ENCODE data around the gene CD27. TPM values are rescaled to one million over a fixed set of nuclear protein-coding genes. Genes with fewer than 3 reads are reported as not detected.

Gene CD27
- total RNA-seq (2014; rRNA removed; shearing (Covaris generic)): not detected in 2 replicates

DNA sequence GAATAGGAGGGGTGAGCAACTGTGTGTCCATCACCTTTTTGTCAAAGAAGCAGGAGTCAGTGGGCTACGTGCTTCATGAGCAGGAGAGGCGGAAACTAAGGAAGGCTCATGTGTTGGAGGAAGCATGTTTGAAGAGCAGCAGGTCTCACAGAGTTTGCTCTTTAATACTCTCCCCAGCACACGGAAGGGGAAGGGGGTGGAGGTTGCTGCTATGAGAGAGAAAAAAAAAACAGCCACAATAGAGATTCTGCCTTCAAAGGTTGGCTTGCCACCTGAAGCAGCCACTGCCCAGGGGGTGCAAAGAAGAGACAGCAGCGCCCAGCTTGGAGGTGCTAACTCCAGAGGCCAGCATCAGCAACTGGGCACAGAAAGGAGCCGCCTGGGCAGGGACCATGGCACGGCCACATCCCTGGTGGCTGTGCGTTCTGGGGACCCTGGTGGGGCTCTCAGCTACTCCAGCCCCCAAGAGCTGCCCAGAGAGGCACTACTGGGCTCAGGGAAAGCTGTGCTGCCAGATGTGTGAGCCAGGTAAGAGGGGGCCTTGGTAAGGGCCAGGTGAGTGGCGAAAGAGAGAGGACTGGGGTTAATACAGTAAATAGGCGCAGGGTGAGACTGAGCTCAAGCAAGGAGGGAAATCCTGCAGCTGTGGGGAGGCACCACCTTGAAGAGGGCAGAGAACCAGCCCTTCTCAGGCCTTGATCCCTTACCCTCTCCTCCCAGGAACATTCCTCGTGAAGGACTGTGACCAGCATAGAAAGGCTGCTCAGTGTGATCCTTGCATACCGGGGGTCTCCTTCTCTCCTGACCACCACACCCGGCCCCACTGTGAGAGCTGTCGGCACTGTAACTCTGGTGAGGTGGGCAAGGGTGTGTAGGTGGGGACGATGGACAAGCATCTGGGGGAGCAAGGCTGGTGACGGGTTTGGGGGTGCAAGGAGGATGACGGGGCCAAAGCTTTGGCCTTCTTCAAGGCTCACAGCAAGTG lies at the start of gene CD27:
CD27 (plus strand) TSS at position 252 of the 985 bp plus-strand sequence; CDS start at position 393, 141 bp downstream.

DNA sequence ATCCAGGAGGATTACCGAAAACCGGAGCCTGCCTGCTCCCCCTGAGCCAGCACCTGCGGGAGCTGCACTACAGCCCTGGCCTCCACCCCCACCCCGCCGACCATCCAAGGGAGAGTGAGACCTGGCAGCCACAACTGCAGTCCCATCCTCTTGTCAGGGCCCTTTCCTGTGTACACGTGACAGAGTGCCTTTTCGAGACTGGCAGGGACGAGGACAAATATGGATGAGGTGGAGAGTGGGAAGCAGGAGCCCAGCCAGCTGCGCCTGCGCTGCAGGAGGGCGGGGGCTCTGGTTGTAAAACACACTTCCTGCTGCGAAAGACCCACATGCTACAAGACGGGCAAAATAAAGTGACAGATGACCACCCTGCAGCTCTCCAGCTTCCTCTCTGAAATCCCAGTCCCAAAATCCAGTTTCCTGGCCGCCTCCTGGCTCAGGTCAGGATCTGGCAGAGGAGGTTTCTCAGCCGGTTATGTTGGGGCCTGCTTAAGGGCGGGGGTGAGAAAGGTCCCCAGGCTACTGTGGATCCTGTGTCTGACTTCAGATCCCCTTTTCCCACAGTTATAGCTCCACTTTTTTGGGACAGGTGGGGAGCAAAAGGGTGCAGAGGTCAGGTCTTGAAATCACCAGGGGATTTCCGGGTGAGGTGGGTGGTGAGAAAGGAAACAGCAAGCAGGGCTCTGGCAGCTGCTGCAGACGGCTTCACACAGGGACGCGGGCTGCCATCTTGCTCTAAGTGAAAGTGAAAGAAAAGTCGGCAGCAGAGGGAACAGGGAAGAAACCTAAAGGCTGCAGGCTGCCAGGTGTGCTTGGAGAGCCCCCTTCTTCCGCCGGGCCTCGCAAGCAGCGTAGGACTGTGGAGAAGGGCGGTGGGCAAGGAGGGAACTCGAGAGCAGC lies 6.8 kb downstream of the CD27 start, which contains the start of gene TAPBPL:
TAPBPL (plus strand) TSS at position 695 of the 897 bp plus-strand sequence. CDS start 207 bp downstream, outside the sequence.

DNA sequence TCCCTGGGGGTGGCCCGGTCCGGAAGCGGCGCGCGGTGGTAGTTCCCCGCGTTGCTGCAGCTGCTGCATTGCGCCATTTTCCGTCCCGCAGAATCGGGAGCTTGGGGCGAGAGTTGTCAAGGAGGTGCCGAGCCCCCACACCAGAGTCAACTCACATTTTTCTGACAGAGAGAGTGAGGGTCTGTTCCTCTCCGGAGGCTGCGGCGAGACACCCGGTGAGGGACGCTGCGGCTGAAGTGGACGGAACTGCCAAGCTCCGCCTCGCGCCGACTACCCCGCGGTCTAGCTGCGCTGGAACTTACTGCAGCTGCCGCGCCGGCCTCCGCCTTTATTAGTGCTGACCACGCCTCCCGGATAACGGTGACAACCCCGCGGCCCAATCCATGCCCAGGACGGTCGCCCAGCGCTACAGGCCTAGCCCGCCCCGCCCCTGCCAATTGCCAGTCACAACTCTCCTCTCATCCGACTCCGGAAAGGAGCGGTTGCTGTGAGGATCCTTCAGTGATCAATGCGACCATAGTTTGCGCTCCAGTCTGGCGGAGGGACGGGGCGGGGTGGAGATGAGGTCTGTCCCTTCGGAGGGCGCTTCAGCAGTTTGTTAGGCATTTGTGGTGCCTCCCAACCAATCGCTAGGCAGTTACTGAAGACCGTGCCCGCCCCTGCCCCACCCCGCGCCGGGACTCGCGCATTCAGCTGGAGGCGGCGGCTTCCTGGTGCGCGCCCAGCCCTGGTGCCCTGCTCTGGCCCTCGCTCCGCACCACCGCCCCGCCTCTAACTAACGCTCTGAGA lies 25.8 kb downstream of the CD27 start, which contains the start of gene VAMP1:
VAMP1 (minus strand) TSS at position 303 of the 789 bp plus-strand sequence; CDS start at position 157, 146 bp downstream.

DNA sequence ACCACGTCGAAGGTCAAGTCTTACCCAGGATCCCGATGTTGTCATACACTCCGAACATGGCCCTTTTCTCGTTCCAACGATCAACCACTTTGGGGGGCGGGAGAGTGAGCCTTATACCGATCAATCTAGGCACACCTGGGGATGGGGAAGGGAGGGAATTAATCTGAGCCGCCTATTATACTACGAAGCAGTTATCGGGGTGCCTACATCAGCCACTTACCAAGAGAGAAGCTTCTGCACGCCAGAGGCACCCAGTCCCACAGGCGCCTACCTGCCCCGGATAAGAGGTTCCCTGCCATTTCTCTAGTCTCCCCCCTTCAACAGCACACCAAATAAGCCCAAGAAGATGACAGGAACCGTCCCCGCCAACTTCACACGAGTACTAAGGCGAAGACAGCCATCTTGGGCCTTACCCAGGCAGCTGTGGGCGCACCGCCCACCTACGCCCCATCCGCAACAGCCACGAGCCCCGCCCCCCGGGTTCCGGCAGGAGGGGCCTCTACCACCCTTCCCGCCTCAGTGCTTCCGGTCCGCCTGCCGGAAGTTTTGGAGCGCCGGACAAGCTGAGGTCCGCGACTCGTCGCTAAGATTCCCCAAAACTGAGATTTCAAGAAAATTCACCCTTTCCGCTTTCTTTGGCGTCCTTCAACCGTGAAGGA lies 48.2 kb downstream of the CD27 start, which contains the start of gene MRPL51:
MRPL51 (minus strand) TSS at position 425 of the 659 bp plus-strand sequence; CDS start at position 299, 126 bp downstream.

DNA sequence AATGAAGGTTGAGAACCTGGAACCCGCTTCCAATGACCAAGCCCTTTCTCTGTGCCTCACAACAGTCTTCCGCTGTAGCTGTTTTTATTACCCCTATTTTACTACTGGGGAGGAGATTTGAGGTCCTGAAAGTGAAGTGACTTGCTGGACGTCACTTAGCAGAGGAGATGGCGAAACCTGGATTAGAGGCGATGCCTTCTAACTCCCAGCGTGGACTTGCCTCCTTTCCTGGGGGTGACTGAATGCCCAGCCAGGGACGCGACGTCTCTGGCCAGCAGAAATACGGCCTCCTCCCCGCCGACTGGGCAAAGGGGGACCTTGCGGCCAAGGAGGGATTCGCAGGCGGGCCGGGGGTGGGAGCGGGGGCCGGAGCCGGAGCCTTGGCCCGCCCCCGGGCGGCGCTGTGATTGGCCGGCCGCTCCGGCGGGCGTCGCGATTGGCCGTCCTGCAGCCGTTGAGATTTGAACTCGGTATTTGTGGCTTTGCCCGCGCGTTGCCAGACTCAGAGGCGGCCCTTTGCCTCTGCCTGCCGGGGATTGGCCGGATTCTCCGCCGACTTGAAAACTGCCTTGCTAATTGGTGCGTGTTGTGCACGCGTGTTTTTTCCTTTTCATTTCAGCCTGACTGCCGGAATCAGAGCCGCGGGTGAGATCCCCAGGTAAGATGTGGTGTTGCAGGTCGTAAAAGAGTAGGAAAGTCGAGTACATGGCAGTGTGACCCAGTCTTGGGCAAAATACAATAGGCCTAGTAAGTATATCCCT lies 48.9 kb downstream of the CD27 start, which contains the start of gene NCAPD2:
NCAPD2 (plus strand) TSS at position 606 of the 761 bp plus-strand sequence. CDS start 997 bp downstream, outside the sequence.

Other genes starting within 250 kb of the CD27 start
- 90.5 and 93.5 TPM in 2 replicates for gene CD9, start 244.6 kb upstream of the CD27 start, total RNA-seq (2014; rRNA removed; shearing (Covaris generic))
- not detected in 2 replicates for gene PLEKHG6, start 134.3 kb upstream of the CD27 start, total RNA-seq (2014; rRNA removed; shearing (Covaris generic))
- gene TNFRSF1A, start 102.9 kb upstream of the CD27 start, total RNA-seq (2014; rRNA removed; shearing (Covaris generic)): 140 and 153 TPM in 2 replicates
- gene SCNN1A, start 69.4 kb upstream of the CD27 start, total RNA-seq (2014; rRNA removed; shearing (Covaris generic)): 1.0 and 1.7 TPM in 2 replicates
- 118 and 138 TPM in 2 replicates for gene LTBR, start 60.8 kb upstream of the CD27 start, total RNA-seq (2014; rRNA removed; shearing (Covaris generic))
- 8.4 and 9.3 TPM in 2 replicates for gene TAPBPL, start 7.1 kb downstream of the CD27 start, total RNA-seq (2014; rRNA removed; shearing (Covaris generic))
- gene VAMP1, start 25.7 kb downstream of the CD27 start, total RNA-seq (2014; rRNA removed; shearing (Covaris generic)): 11.0 and 12.0 TPM in 2 replicates
- gene MRPL51, start 48.3 kb downstream of the CD27 start, total RNA-seq (2014; rRNA removed; shearing (Covaris generic)): 202 and 259 TPM in 2 replicates
- 185 and 195 TPM in 2 replicates for gene NCAPD2, start 49.1 kb downstream of the CD27 start, total RNA-seq (2014; rRNA removed; shearing (Covaris generic))
- gene GAPDH, start 89.6 kb downstream of the CD27 start, total RNA-seq (2014; rRNA removed; shearing (Covaris generic)): 9,533 and 10,599 TPM in 2 replicates
- gene IFFO1, start 111.1 kb downstream of the CD27 start, total RNA-seq (2014; rRNA removed; shearing (Covaris generic)): 11.2 and 11.7 TPM in 2 replicates
- 115 and 143 TPM in 2 replicates for gene NOP2, start 123.3 kb downstream of the CD27 start, total RNA-seq (2014; rRNA removed; shearing (Covaris generic))
- 322 and 354 TPM in 2 replicates for gene CHD4, start 162.4 kb downstream of the CD27 start, total RNA-seq (2014; rRNA removed; shearing (Covaris generic))
- 0.40 and 0.98 TPM in 2 replicates for gene LPAR5, start 191.0 kb downstream of the CD27 start, total RNA-seq (2014; rRNA removed; shearing (Covaris generic))
- gene ACRBP, start 202.5 kb downstream of the CD27 start, total RNA-seq (2014; rRNA removed; shearing (Covaris generic)): not detected in 2 replicates
- gene ING4, start 218.2 kb downstream of the CD27 start, total RNA-seq (2014; rRNA removed; shearing (Covaris generic)): 41.6 and 45.4 TPM in 2 replicates
- gene ZNF384, start 244.4 kb downstream of the CD27 start, total RNA-seq (2014; rRNA removed; shearing (Covaris generic)): 32.5 and 32.7 TPM in 2 replicates

Measured in A375 (cell line).